Nucleus accumbens (tissue), 56 donors: ENCODE results near the gene GRB14.

Experiments
- DNase-seq, 56 donors: peaks; one replicate each; lab custom pipeline; 2025; lab: John Stamatoyannopoulos, UW

Gene GRB14

DNA sequence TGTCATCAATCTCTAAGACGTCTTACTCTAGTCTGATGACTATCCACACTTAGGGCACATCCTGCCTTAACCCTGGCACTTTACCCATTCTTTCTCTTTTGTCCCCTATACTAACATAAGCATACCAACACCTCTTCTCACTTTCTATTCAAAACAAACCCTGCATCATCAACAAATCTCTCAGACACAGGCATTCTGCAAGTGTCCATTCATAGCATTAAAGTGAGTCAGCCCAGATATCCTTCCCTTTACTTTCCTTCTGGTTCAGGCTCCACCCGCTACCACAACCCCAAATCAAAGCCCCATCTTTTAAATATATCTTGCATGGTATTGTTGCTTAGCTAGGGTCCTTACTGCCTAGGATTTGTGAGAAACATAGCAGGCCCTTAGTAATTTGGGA lies 3.8 kb downstream of the GRB14 start:
- DNase-seq = no peak

DNA sequence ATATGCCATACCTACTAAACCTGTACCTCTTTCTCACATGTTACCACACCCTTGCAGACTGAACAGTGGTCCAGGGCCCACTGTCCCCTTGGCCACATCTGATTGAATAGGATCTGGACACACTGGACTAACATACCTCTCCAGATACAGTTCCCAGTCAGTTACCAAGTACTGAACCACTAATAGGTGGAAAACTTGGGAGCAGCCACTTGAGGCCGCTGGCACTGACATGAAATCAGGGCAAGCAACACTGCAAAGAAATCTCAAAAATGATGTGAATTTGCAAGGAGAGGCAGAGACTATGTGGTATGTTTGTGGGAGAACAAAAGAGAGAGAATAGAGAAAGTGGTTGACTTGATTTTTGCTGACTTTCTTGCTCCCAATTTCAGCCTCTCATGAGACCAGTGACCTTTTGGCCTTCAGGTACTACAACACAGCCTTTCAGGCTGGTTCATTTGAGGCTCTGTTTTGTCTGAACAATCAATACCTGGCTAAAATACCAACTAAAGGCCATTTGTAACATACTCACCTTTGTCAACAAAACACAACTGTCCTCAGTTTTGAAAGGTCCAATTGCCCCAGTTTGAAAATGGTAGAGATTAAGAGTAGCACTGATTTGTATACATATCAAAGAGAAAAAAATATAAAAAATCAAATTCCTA lies 7.8 kb downstream of the GRB14 start:
- no peak for DNase-seq

GRCh38 chr2:164609790-164610189 lies 11.5 kb downstream of the GRB14 start:
- DNase-seq = no peak

- no peak for DNase-seq
Measured at GRCh38 chr2:164606557-164606956, 14.7 kb downstream of the GRB14 start.

- no peak for DNase-seq
Measured at GRCh38 chr2:164605295-164605694, 16.0 kb downstream of the GRB14 start.

GRCh38 chr2:164600763-164601162 lies 20.5 kb downstream of the GRB14 start:
- DNase-seq = no peak

DNA sequence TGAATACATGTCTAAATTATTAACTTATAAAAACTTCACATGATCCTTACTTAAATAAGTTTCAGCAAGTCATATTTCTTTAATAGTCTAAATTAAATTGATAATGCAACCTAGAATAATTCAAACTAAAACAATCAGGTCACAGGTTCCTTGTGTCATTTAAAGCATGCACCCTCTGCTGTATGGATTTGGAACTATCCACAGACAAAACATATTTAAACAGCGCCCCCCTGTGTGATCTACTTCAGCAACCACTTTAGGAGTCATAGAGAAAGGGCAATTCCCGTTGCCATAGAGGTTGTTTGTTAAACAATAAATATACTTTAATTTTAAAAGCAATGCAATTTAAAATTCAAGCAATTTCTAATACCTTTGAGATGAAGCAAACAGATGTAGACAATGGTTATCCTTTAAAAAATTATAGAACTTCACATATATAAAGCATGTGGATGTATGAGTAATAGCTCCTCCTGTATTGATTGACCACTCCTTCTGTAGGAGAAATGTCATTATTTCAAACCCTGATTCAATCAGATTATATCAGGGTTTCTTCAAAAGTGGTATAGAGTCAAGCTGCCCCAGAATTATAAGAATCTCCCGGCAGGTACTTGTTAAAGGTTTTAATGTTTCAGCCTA lies 21.2 kb downstream of the GRB14 start:
- DNase-seq = no peak

DNA sequence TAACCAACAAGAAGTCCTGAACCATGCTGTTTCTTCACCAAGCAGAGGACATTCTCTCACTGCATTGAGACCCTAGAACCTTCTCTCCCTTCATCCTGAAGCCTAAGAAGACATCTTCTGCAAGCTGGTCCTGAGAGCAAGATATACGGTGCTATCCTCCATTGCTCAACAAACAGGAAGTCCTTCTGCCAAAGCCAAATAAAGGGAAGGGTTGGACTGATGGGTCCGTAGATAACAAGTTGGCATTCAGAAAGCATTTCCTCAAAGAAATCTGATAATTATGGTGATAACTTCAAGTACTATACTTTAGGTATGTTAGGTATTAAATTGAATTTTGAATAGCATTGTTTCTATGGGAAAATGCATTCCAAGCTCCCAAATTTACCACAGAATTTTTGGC lies 23.3 kb downstream of the GRB14 start:
- no peak for DNase-seq

DNA sequence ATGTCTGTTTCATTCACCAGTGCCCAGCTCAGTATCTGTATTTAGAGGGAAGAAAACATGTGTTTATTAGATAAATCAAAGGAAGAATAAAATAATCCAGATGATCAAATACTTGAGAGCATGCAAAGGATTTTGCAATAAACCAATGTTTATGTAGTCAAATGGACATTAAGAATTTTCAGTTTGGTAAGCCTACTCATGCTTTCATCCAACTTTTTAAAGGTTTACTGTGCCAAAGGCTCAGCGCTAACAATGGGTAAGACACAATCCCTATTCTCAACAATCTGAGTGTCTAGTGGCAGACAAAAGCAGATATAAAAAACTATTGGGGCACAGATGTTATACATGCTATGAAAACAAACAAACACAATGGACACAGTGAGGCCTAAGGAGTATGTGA lies 26.3 kb downstream of the GRB14 start:
- DNase-seq = no peak

GRCh38 chr2:164593959-164594358 lies 27.3 kb downstream of the GRB14 start:
- no peak for DNase-seq

DNA sequence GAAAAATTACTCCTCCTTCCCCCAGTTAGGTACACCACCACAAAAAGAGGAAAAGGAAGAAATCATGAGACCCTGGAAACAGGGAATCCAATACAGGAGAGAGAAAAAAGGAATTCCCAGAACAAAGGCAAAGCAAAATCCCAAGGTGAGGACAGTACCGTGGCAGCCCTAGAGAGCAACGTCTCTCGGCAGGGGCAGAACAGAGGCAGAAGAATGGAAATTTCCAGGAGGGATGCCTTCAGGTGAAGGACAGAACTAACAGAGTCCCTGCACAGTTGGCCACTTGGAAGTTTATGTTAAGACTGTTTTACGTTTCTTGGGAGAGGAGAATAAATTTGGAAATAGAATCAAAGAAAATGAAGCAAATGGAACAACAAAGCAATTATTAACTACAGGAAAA lies 27.7 kb downstream of the GRB14 start:
- no peak for DNase-seq

- DNase-seq = no peak
Measured at GRCh38 chr2:164589522-164589921, 31.8 kb downstream of the GRB14 start.

DNA sequence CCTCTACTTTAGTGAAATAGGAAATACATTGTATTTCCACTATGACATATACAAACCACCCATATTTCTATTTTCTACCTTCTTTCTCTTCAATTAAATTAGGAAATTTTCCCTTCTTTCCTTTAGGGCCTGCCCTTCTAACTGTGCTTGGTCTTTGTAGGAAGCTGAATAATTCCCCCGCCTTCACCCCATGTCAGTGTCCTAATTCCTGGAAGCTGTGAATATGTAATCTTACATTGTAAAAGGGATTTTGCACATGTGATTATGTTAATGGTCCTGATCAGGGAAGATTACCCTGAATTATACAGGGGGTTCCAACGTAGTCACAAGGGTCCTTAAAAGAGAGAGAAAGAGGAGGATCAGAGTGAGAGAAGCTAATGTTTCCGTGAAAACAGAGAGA lies 40.2 kb downstream of the GRB14 start:
- DNase-seq = no peak

DNA sequence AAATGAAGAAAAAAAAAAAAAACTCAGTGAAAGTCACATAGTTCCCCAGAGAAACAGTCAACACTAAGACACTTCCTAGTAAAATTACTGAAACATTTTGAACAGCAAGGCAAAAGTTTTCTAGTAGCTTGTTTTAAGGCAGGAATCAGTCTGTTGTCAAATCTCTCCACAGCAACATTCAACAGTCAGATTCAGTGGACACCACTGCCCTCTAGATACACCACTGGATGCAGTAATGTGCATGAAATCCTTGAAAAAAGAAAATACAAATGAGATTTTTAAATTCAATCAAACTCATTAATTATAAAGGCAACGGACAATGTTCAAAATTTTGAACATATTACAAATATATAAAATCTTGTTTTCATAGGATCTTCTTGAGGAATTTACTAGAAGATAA lies 46.4 kb downstream of the GRB14 start:
- DNase-seq = no peak

- no peak for DNase-seq
Measured at GRCh38 chr2:164570475-164570874, 50.8 kb downstream of the GRB14 start.

GRCh38 chr2:164569378-164569777 lies 51.9 kb downstream of the GRB14 start:
- no peak for DNase-seq

- DNase-seq = no peak
Measured at GRCh38 chr2:164568317-164568716, 53.0 kb downstream of the GRB14 start.

DNA sequence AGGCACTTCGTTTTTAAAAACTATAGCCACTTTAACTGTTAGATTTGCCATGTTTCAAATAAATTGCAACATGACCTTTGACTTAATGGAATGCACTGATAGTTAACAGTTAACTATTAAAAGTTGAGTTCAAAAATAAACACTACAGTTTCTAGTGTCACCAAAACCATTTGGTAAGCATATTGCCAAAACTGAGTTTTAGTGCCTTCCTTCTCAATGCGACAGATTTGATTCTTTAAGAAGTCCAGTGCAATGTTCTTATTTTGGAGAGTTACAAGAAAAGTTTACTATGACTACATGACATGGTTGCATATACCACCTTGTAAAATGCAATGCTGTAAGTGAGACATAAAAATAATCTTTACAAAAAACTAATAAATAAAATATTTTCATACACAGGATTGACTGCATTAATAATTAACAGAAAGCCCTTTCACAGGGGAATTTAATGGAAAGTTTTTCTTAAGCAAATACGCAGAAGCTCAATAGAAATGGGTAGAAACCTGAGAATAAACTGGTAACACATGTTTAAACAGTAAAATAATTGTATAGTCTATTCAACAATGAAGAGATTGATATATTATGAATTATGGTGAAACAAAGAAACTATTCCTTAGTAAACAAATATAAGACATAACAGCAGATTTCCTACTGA lies 53.8 kb downstream of the GRB14 start:
- DNase-seq = no peak

GRCh38 chr2:164565359-164565758 lies 55.9 kb downstream of the GRB14 start:
- no peak for DNase-seq

DNA sequence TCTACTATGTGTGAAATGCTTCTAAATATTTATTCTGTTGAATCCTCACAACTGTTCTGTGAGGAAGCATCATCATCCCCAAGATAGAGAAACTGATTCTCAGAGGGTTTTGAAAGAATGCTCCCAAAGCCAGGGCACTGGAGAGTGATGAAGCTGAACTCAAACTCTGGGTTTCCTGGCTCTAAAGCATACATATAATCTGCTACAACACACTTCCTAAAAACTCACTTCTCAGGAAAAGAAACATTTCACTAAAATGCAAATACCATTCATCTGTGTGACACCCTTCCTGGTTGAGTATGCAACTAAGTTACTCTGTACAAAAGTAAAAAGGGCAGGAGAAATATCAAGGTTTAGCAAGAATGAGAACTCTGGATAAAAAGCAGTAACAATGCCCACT lies 58.6 kb downstream of the GRB14 start:
- no peak for DNase-seq

GRCh38 chr2:164561991-164562390 lies 59.3 kb downstream of the GRB14 start:
- DNase-seq = no peak

GRCh38 chr2:164561416-164561815 lies 59.9 kb downstream of the GRB14 start:
- DNase-seq = no peak
